Raji (cell line): ENCODE data around the gene LCE3C.

Experiments used
- POLR2A ChIP-seq: IDR thresholded peaks from 2 replicates; pipeline ENCODE4 v1.6.1; 2011; ENCODE audit warnings: low read depth, low read length, control low read depth; ENCODE audit not compliant: insufficient read depth

The LCE3C gene

DNA sequence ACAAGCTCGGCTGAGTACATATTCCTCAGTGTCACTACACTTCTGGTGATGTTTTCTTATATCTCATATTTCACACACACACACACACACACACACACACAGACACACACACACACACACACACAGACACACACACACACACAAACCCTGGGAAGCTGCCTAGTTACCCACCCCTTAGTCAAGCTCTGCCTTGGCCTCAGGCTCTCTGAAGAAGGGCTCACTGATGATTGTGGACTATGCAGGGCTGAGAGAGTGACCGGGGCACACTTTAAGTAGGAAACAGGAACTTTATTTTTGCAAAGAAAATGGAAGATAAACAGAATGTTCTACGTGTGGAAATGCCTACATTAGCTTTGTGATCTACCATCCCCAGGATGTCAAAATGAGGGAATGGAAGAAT is 43.9 kb downstream of the LCE3C start:
- no peak for TF ChIP-seq POLR2A

DNA sequence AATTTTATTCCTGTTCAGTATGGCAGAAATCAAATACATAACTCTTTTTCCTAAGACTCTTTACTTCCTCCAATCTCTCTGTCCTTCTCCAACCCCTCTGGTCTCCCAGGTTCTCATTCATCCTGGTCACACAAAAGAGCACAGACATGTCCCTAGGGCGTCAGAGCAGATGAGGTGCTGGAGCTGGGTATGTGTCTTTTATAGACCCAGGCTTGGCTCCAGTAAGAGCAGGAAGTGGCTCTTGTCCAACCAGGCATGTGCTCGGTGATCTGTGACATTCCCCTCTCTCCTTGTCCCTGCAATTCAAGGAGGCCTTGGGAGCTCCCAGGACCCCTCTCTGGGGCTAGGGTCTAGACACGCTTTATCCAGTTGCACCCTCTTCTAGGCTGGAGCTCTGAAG is 45.1 kb downstream of the LCE3C start:
- no peak for TF ChIP-seq POLR2A

DNA sequence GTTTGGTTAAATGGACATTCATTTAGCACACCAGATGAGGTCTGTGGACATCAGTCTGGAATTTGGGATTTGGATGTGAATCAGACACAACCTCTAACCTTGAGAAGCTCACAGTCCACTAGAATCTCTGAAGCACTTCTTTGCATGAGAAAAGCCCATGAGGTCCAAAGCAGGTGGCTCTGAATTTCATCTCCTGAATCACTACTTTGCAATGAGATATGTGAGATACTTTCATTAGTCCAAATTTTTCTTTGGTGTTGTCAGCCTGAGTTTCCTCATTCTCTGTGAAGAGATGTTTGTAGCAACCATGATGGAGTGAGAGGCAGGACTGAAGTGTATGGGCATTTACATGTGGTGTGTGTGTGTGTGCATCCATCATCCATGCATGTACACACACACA is 46.6 kb downstream of the LCE3C start:
- no peak for TF ChIP-seq POLR2A
